Measurements from ENCODE around the gene NCLN.

DNA sequence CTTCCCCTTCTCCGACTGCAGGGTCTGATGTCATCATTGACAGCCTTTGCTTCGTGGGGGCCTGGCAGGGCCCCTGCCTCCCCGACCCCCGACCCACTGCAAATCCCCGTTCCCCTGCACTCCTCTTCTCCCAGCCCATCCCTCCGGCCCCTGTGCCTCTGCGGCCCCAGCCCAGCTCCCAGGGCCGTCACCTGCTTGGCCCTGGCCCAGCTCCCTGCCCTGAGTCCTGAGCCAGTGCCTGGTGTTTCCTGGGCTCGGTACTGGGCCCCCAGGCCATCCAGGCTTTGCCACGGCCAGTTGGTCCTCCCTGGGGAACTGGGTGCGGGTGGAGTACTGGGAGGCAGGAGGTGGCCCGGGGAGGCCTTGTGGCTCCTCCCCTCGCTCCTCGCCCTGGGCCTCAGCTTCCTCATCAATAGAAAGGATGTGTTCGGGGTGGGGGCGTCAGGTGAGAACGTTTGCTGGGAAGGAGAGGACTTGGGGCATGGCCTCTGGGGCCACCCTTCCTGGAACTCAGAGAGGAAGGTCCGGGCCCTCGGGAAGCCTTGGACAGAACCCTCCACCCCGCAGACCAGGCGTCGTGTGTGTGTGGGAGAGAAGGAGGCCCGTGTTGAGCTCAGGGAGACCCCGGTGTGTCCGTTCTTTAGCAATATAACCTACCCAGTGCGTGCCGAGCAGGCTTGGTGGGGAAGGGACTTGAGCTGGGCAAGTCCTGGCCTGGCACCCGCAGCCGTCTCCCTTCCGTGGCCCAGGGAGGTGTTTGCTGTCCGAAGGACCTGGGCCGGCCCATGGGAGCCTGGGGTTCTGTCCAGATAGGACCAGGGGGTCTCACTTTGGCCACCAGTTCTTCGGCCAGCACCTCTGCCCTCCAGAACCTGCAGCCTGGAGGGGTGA is 22.8 kb downstream of the NCLN start:
- TF ChIP-seq POLR2A (IDR thresholded peaks at IDR 0.05; ENCODE audit: low read depth, low read length): no peak
- no peak for TF ChIP-seq POLR2AphosphoS5 (IDR thresholded peaks at IDR 0.05; ENCODE audit: low read depth, low read length)
